C4-2B (cell line): Measurements from ENCODE around the gene TSR3.

Experiments used
- CTCF ChIP-seq: fragments of 450-650 bp; conservative IDR thresholded peaks from 2 replicates; pipeline ENCODE4 v1.5.1; 2017; ENCODE audit warnings: mild to moderate bottlenecking
- ZFX ChIP-seq: fragments of 450-650 bp; IDR thresholded peaks from 2 replicates; pipeline ENCODE4 v1.6.1; 2017

- TF ChIP-seq CTCF = no peak
- TF ChIP-seq ZFX = no peak
Observed at GRCh38 chr16:1387331-1387730, 35.7 kb upstream of the TSR3 start.
